GM21737 (cell line): ENCODE measurements around the gene ATP5IF1.

Experiments used
- ATAC-seq: cut with Tn5 transposase; IDR thresholded peaks from one replicate; pipeline ENCODE4 v1.9.1; 2021; ENCODE audit warnings: mild to moderate bottlenecking, moderate library complexity; ENCODE audit not compliant: unreplicated experiment

The ATP5IF1 gene

GRCh38 chr1:28235755-28236655, at the start of gene ATP5IF1:
TSS of gene ATP5IF1 (plus strand) at chr1:28236124. CDS start at chr1:28236184, 60 bp downstream.
- ATAC-seq = peak; percentile 83

- no peak for ATAC-seq
These were observed 45.5 kb upstream of the ATP5IF1 start for GRCh38 chr1:28190337-28190979.

- no peak for ATAC-seq
These were observed 44.8 kb upstream of the ATP5IF1 start for GRCh38 chr1:28190996-28191645.

GRCh38 chr1:28193701-28194161, 42.2 kb upstream of the ATP5IF1 start:
- no peak for ATAC-seq

- ATAC-seq = no peak
These were observed 41.4 kb upstream of the ATP5IF1 start for GRCh38 chr1:28194326-28195035.

- ATAC-seq = no peak
These were observed 40.1 kb upstream of the ATP5IF1 start for GRCh38 chr1:28195780-28196179.

- no peak for ATAC-seq
These were observed 39.6 kb upstream of the ATP5IF1 start for GRCh38 chr1:28196330-28196729.

GRCh38 chr1:28197682-28198415, 38.1 kb upstream of the ATP5IF1 start:
- ATAC-seq = no peak

- peak; percentile 73 for ATAC-seq
These were observed 36.3 kb upstream of the ATP5IF1 start for GRCh38 chr1:28199328-28200233.

GRCh38 chr1:28200234-28200873, 35.6 kb upstream of the ATP5IF1 start:
- peak; percentile 14 for ATAC-seq

GRCh38 chr1:28205243-28205642, 30.7 kb upstream of the ATP5IF1 start:
- ATAC-seq = no peak

- ATAC-seq = no peak
These were observed 27.0 kb upstream of the ATP5IF1 start for GRCh38 chr1:28208818-28209441.

- no peak for ATAC-seq
These were observed 26.2 kb upstream of the ATP5IF1 start for GRCh38 chr1:28209700-28210099.

- ATAC-seq = no peak
These were observed 22.6 kb upstream of the ATP5IF1 start for GRCh38 chr1:28213315-28213714.

- no peak for ATAC-seq
These were observed 6.8 kb upstream of the ATP5IF1 start for GRCh38 chr1:28229089-28229488.

GRCh38 chr1:28229996-28230395, 5.9 kb upstream of the ATP5IF1 start:
- no peak for ATAC-seq

- peak; percentile 56 for ATAC-seq
These were observed 3.2 kb upstream of the ATP5IF1 start, which contains the start of gene DNAJC8 for GRCh38 chr1:28232558-28233263. TSS of gene DNAJC8 (minus strand) at chr1:28233029. CDS start at chr1:28232998, 31 bp downstream.

GRCh38 chr1:28233264-28233606, 2.7 kb upstream of the ATP5IF1 start:
- no peak for ATAC-seq
